Measurements from ENCODE around the gene TCL1B. TPM values are rescaled to one million over a fixed set of nuclear protein-coding genes. Genes with fewer than 3 reads are reported as not detected.

Gene TCL1B
- total RNA-seq, 1 donor from 2014 or later, result not detected

DNA sequence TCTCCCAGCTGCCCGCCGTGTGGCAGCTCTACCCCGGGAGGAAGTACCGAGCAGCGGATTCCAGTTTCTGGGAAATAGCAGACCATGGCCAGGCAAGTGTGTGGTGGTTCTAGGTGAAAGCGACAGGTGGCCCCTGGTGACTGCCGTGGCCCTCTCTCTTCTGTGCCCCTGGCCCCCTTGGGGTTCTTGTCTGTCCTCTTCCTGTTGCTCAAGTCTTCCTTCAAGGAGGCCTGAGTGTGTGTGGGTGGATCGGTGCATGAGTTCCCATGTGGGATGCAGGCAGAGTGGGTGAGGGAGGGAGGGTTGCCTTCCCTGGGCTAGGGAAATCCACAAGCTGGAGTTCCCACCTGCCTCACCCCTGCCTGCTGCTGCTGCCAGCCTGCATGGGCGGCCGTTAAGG is 4.6 kb downstream of the TCL1B start:
- H3K27me3 ChIP-seq, result no peaks in the 10 kb centered on the region
- H3K27ac ChIP-seq, result no peak overlapping the region
- H3K4me3 ChIP-seq, result no peak overlapping the region
- TF ChIP-seq, protein P1, sequence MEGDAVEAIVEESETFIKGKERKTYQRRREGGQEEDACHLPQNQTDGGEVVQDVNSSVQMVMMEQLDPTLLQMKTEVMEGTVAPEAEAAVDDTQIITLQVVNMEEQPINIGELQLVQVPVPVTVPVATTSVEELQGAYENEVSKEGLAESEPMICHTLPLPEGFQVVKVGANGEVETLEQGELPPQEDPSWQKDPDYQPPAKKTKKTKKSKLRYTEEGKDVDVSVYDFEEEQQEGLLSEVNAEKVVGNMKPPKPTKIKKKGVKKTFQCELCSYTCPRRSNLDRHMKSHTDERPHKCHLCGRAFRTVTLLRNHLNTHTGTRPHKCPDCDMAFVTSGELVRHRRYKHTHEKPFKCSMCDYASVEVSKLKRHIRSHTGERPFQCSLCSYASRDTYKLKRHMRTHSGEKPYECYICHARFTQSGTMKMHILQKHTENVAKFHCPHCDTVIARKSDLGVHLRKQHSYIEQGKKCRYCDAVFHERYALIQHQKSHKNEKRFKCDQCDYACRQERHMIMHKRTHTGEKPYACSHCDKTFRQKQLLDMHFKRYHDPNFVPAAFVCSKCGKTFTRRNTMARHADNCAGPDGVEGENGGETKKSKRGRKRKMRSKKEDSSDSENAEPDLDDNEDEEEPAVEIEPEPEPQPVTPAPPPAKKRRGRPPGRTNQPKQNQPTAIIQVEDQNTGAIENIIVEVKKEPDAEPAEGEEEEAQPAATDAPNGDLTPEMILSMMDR (IDR thresholded peaks at IDR 0.05), result no peak
- DNase-seq (ENCODE audit: low spot score in 2 of 2), result no peak
- H3K4me1 ChIP-seq, result no peaks in the 10 kb centered on the region
- H3K9me3 ChIP-seq, result no peaks in the 10 kb centered on the region
- no peaks in the 10 kb centered on the region for H3K36me3 ChIP-seq
- intact Hi-C loops (cut with DNase I), result no loop called here

DNA sequence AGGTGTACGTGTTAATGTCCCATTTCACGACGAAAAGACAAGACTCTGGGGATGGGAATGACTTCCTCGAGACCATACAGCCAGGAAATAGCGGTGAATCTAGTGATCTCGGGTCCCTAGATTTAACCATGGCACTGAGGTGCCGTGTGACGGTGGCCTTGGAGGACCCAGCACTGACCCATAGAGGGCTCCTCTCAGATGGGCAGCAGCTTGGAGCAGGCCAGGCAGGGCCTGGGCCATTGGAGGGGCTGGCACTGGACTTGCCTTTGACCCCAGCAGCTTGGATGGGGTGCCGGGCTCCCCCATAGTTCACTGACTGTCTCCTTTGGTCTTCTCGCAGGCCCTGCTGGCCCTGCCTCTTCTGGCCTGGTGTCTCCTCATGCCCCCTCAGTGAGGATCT is 5.4 kb downstream of the TCL1B start:
- Histone ChIP-seq H3K4me1 (no peaks in the 10 kb centered on the region), H3K36me3 (no peaks in the 10 kb centered on the region), H3K27me3 (no peaks in the 10 kb centered on the region), H3K9me3 (no peaks in the 10 kb centered on the region), H3K4me3 (no peak overlapping the region), H3K27ac (no peak overlapping the region)
- DNase-seq (ENCODE audit: low spot score in 2 of 2), result no peak
- intact Hi-C loops (cut with DNase I), result no loop called here
- TF ChIP-seq, protein P1 (IDR thresholded peaks at IDR 0.05), result no peak

DNA sequence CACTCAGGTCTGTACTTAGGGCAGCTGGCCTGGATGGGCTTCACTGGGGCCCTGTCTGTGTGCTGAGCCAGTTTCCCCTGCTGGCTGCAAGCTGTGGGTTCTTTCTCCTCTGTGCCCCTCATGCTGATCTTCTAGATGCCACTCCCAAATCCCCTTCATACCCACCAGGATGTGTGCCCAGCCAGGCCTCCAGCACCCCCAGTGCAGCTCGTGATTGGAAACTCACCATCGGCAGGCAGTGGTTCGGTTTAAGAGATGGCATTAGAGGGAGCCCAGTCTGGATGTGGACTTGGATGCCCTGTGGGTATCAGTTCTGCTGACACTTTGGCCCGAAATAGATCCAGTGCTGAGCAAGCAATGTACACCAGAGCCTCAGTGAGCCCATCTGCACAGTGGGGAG is 5.9 kb downstream of the TCL1B start:
- H3K27me3 ChIP-seq, result no peaks in the 10 kb centered on the region
- TF ChIP-seq, protein P1 (IDR thresholded peaks at IDR 0.05), result no peak
- H3K27ac ChIP-seq, result no peak overlapping the region
- H3K4me3 ChIP-seq, result no peak overlapping the region
- H3K4me1 ChIP-seq, result no peaks in the 10 kb centered on the region
- intact Hi-C loops (cut with DNase I), result no loop called here
- DNase-seq (ENCODE audit: low spot score in 2 of 2), result no peak
- no peaks in the 10 kb centered on the region for H3K36me3 ChIP-seq
- no peaks in the 10 kb centered on the region for H3K9me3 ChIP-seq

DNA sequence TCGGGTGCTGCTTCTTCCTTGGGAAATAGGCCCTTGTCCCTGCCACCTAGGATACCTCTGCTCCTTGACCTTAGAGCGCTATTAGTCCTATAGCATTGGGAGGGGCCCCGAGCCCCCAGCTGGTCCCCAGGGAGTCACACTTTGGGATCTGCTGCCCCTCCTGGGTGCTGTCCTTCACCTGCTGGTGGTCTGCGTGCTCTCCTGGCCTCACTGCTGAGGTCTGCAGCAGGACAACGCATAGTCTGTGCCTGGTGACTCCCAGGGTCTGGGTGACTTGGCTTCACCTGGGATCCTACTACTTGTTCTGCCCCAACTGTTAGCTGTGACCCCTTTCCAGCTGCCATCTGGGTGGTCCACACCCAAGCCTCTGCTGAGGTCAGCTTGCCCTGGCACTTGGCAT is 8.8 kb downstream of the TCL1B start:
- Histone ChIP-seq H3K27me3 (no peaks in the 10 kb centered on the region), H3K27ac (no peak overlapping the region), H3K4me3 (no peak overlapping the region), H3K36me3 (no peaks in the 10 kb centered on the region), H3K4me1 (no peaks in the 10 kb centered on the region), H3K9me3 (no peaks in the 10 kb centered on the region)
- TF ChIP-seq, protein P1 (IDR thresholded peaks at IDR 0.05), result no peak
- intact Hi-C loops (cut with DNase I), result no loop called here
- no peak for DNase-seq (ENCODE audit: low spot score in 2 of 2)

DNA sequence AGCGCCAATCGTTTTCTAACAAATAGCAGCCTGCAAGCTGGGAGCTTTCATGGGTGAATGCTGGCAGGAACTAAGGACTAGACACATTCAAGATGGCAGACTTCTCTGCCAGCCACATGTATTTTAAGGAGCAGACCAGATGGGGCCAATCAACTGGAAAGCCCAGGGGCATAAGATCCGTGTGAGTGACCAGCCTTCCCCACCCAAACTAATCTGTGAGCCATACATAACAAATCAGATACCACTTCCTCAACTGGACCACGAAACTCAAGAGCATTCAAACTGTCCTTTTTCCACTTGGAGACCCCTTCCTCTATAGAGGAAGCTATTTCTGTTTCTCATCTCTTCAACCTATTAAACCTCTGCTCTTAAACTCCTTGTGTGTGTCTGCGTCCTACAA is 9.7 kb downstream of the TCL1B start:
- no peak overlapping the region for H3K4me3 ChIP-seq
- H3K27me3 ChIP-seq, result no peaks in the 10 kb centered on the region
- H3K9me3 ChIP-seq, result no peaks in the 10 kb centered on the region
- no peaks in the 10 kb centered on the region for H3K36me3 ChIP-seq
- intact Hi-C loops (cut with DNase I), result no loop called here
- TF ChIP-seq, protein P1 (IDR thresholded peaks at IDR 0.05), result no peak
- no peak overlapping the region for H3K27ac ChIP-seq
- no peak for DNase-seq (ENCODE audit: low spot score in 2 of 2)
- H3K4me1 ChIP-seq, result no peaks in the 10 kb centered on the region

DNA sequence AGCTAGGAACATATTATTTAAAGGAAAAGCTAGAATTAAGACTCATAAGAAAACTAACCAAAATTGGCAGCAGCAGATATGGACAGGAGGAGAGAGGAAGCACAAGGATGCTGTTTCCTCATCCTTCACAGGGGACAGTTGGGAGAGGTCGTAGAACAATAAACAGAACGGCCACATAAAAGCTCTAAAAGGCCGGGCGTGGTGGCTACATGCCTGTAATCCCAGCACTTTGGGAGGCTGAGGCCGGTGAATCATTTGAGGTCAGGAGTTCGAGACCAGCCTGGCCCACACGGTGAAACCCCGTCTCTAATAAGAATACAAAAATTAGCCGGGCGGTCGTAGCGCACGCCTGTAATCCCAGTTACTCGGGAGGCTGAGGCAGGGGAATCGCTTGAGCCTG is 10.5 kb downstream of the TCL1B start:
- no peak for DNase-seq (ENCODE audit: low spot score in 2 of 2)
- TF ChIP-seq, protein P1 (IDR thresholded peaks at IDR 0.05), result no peak
- Histone ChIP-seq H3K27me3 (no peaks in the 10 kb centered on the region), H3K9me3 (no peaks in the 10 kb centered on the region), H3K4me1 (no peaks in the 10 kb centered on the region), H3K36me3 (no peaks in the 10 kb centered on the region), H3K27ac (no peak overlapping the region), H3K4me3 (no peak overlapping the region)
- intact Hi-C loops (cut with DNase I), result no loop called here
